GM19238 (cell line): Measurements from ENCODE around the gene SLC29A3.

Experiments
- DNase-seq: peaks from one replicate; pipeline ENCODE4 v3.0.0; 2011; ENCODE audit warnings: low spot score; ENCODE audit not compliant: insufficient read length

SLC29A3 gene

GRCh38 chr10:71390921-71391690 lies 72.0 kb downstream of the SLC29A3 start:
- no peak for DNase-seq

DNA sequence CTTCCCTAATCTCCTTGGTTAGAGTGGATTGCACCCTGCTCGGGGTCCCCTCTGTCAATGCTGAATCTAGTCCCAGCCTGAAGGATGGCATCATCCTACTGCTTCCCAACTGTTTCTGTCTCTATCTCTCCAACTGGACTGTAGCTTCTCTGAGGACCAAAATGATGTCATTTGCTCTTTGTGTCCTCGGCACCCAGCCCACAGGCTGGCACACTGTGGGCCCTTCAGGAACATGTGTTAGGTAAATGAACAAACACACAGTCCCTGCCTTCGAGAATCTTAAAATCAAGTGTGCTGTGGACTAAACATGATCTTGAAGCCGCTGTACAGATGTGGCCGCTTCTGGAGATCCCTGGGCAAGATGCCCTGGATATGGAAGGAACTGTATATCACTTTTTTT lies 72.6 kb downstream of the SLC29A3 start:
- no peak for DNase-seq

DNA sequence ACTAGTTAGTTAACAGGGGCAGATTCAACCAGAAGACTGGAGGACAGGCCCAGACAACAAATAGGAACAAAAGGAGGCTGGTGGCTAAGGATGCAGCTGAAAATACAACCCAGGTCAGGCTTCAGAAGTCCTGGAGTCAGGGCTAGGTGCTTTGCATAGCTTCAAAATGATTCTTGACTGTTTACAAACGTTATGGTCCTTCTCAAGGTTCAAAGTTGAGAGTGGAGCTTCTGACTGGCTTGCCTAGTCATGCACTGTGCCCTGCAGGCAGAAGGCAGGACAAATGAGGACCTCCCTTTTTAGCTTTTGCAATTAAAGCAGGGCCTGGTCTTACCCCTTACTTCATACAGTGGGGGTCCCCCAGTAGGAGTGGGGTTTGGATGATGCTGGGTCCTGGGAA lies 73.2 kb downstream of the SLC29A3 start:
- no peak for DNase-seq

DNA sequence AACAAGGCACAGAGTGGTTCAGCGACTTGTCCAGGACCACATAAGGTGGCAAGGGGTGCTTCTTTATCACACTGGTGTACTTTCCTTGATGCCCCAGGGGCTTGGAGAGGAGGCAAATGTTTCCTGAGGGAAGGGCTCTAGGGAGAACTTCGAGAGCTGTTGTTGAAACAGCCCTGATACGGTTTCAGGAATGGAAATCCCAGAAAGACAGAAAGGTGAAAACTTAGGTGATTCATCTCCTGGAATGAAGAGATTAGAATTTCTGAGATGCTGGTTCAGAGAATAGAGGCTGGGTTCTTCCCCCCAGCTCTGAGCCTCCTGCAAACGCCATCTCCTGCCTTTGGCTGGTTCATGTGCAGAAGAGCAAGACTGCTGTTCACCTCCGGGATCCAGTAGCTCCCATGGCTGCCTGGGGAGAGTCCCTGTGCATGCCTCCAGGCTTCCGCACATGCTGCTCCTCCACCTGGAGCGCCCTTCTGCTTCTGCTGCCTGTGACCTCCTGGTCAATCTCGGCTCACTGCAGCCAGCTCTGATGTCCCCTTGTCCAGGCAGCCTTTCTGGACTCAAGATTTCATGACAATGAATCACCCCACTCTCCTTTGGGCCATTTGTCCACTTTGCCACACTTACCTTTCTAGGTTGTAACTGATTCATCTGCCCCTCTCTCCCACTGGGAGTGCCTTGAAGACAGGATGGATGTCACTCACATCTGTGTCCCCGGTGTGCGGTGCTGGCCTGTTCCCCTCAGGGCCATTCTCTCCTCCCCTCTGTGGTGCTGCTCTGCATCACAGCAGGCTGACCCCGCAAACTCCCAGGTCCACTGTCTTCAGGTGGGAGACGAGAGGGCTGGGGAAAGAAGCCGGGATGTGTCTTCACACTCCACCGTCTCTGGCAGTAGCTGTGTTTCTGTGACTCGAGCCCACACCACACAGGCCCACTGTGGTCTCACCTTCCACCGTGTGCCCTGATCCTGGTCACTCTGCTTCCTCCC lies 74.0 kb downstream of the SLC29A3 start:
- DNase-seq, result no peak

GRCh38 chr10:71393841-71394475 lies 74.9 kb downstream of the SLC29A3 start:
- DNase-seq, result no peak

GRCh38 chr10:71394926-71395562 lies 76.0 kb downstream of the SLC29A3 start:
- no peak for DNase-seq

DNA sequence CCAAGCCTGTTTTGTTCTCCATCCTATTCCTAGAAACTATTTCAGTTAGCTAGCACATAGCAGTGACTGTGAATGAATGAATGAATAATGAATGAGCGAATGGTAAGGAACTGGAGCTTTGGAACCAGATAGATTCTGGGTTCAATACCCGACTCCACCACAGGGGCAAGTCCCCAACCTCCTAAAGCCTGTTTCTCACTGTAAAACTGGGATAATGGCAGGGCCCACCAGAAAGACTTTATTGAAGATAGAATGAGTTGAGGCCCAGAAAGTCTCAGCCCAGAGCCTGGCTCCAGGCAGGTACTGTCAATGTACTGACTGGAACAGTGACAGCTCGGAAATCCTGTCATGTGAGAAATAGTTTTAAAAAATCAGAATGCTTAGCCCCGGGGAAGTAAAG lies 76.6 kb downstream of the SLC29A3 start:
- no peak for DNase-seq

DNA sequence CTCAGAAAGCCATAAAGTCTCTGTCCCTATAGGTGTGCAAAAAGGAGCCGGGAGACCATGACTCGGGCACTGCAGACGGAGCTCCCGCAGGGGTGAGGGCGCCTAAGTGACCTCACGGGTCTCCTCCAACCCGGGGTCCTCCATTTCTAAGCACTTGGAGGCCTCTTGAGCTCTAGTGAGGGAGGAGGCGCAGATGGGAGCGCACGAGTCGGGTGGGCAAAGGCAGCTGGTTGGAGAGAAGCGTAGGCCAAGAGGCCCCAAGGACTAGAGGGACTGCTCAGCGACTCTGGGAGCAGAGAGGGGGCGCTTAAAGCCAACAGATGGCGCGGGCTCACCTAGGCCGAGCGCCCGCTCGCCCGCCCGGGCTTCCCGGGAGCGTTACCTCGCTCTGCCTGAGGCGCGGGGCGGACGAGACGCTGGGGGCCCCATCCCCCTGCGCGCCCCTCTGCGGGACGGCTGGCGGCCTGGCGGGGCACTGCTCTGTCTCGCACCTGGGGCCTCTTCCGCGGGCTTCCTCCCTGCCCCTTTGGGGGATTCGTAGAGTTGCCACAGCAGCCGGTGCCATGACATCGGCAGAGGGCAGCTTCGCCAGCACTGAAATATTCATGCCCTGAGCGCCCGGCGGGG lies 77.1 kb downstream of the SLC29A3 start:
- no peak for DNase-seq

- DNase-seq, result no peak
Measured at GRCh38 chr10:71396711-71397295, 77.7 kb downstream of the SLC29A3 start, which contains the start of gene CDH23. TSS of gene CDH23 (plus strand) at chr10:71396920. CDS start at chr10:71439832, 42,912 bp downstream.

GRCh38 chr10:71397296-71398212 lies 78.5 kb downstream of the SLC29A3 start:
- DNase-seq, result no peak

DNA sequence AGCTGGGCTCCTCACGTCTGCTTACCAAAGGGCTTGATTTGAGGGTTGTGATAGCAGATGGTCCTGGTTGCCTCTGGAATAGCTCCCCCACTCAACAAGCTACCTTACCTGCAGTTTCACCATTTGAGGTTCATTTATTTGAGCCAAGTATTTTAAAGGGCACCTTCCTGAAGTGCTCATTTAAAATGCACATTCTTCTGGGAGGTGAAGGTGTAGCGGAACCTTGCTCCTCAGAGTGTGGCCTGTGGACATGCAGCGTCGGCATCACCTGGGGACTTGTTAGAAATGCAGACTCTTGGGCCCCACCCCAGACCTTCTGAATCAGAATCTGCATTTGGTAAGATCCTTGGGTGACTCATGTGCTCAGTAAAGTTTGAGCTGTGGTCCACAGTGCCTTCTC lies 79.9 kb downstream of the SLC29A3 start:
- DNase-seq, result no peak

- no peak for DNase-seq
Measured at GRCh38 chr10:71399946-71400345, 80.9 kb downstream of the SLC29A3 start.

- DNase-seq, result no peak
Measured at GRCh38 chr10:71401056-71401455, 82.0 kb downstream of the SLC29A3 start.

DNA sequence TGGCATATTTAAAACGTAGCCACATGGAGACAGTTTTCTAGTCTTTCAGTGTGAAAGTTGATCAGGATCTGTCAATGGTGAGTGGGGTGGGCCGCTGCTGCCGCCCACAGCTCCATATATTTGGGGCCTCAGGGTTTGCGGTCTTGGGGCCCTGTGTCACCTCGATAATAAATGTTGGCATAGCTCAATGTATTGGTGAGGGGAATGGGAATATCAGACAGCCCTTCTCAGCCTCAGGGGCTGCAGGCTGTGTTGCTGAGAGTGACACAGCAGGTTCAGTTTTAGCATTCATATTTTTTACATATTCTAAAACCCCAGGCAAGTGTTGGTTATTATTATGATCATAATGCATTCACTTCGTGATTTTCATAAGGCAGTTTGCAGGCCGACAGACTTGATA lies 82.9 kb downstream of the SLC29A3 start:
- DNase-seq, result no peak

DNA sequence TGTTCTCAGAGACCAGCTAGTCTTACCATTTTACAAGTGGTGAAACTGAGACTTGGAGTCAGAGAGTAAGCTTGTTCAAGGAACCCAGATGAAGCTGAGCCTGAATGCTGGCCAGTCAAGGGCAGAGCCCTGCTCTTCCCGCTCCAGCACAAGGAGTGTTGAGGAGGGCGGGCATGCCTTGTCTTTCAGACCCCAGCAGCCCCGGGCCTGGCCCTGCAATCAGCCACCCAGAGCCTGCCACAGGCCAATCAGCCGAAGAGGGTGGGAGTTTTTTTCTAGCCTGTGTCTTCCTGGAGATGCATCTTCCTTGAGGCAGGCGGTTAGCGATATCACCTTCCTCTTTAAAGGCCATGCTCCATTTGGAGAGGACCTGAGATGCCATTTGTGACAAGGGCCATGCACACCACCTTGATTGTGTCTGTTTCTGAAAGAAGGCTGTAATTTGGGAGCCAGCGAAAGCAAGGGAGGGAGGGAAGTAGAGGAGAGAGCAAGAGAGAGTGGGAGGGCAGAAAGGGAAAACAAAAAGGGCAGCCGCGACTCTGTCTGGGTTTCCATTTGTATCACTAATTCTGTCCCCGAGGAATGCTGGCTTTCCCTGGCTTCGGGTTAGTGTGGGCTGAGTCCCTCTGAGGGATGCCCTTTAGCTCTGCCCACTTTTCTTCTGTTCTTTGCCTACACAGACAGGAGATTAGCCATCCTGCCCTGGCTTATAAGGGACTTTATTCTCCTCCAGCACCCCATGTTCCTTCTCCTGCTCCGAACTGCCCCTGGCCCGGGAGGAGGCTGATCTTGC lies 85.6 kb downstream of the SLC29A3 start:
- no peak for DNase-seq

- DNase-seq, result no peak
Measured at GRCh38 chr10:71406878-71407277, 87.8 kb downstream of the SLC29A3 start.

DNA sequence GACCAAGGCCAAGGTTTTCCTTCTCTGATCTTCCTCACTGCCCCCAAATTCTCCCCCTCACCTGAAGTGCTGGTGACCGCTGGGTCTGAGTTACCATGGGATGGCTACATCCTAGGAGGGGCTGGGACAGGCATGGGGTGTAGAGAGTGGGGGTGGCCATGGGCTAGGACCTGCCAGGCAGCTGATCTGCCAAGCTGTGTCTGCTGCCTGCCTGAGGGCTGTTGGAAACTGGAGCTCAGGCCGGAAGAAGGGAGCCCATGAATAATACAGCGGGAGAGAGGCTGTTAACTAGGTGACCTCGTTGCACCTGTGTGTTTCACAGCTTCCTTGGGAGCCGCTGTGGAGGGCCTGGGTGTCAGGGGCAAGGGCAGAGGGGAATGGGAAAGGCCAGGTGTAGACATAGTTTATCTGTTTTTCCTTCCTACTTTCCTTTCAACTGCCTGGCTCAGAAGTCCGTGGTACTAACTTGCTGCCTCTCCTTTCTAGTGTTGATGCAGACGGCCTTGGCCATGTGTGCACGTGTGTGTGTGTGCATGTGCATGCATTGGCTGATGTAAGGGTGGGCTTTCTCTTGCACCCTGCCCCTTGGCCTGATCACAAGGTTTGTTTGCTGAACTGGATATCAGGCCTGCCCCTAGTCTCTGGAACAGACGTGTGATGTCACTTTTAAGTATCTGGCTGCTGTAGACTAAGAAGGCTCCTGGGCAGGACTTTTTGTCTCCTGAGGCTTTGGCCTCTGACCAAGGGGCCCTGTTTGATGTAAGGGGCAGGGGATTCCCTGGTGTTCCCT lies 89.6 kb downstream of the SLC29A3 start:
- no peak for DNase-seq
